ENCODE data around the gene STOML3. TPM values are rescaled to one million over a fixed set of nuclear protein-coding genes. Genes with fewer than 3 reads are reported as not detected.

Gene STOML3, protein sequence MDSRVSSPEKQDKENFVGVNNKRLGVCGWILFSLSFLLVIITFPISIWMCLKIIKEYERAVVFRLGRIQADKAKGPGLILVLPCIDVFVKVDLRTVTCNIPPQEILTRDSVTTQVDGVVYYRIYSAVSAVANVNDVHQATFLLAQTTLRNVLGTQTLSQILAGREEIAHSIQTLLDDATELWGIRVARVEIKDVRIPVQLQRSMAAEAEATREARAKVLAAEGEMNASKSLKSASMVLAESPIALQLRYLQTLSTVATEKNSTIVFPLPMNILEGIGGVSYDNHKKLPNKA
- total RNA-seq: not detected
- total RNA-seq (2013): not detected

GRCh38 chr13:38990693-38991092 is at the start of gene STOML3:
Gene STOML3, minus strand, starts transcription at chr13:38990831. Its CDS starts 110 bp downstream, at chr13:38990721.
- ATAC-seq (no peak), DNase-seq (no peak)
- no peak within 1 kb of the TSS for H3K4me3 Mint-ChIP-seq
- no peaks in the 10 kb centered on the region for H3K4me1 ChIP-seq (ENCODE audit: control insufficient read depth, insufficient read depth, low read length)
- H3K4me1 Mint-ChIP-seq: no peaks in the 10 kb centered on the region
- H3K27ac Mint-ChIP-seq: no peak within 1 kb of the TSS
- no peaks in the 10 kb centered on the region for H3K36me3 Mint-ChIP-seq
- H3K9me3 ChIP-seq (ENCODE audit: control insufficient read depth, insufficient read depth, low read length): no peaks in the 10 kb centered on the region
- intact Hi-C loops (cut with micrococcal nuclease): no loop called here
- H3K27me3 ChIP-seq (ENCODE audit: control insufficient read depth, insufficient read depth, low read length): no peaks in the 10 kb centered on the region
- H3K9me3 Mint-ChIP-seq: no peaks in the 10 kb centered on the region
- no peak for TF ChIP-seq CTCF (IDR thresholded peaks at IDR 0.05)
- no peak within 1 kb of the TSS for H3K4me3 ChIP-seq (ENCODE audit: low read length)
- no peaks in the 10 kb centered on the region for H3K36me3 ChIP-seq (ENCODE audit: control insufficient read depth, insufficient read depth, low read length)
- no peak within 1 kb of the TSS for H3K27ac ChIP-seq (ENCODE audit: low read length)
- peaks cover 0 to 3% of the 10 kb centered on the region in 2 donors for H3K27me3 Mint-ChIP-seq (ENCODE audit: low read depth in 2 of 2)

- Mint-ChIP-seq H3K4me3 (peak overlapping the region; percentile 45), H3K27ac (peak overlapping the region in 1 of 2 donors; percentile 51), H3K9me3 (no peaks in the 10 kb centered on the region), H3K27me3 (ENCODE audit: low read depth in 2 of 2) (no peaks in the 10 kb centered on the region), H3K36me3 (peaks cover 7% of the 10 kb centered on the region), H3K4me1 (peaks cover 44 to 57% of the 10 kb centered on the region in 2 donors)
- 100% methylated on average over 1 of the region's 1 CpG for WGBS (ENCODE audit: insufficient coverage)
- Histone ChIP-seq H3K27me3 (ENCODE audit: control insufficient read depth, insufficient read depth, low read length) (no peaks in the 10 kb centered on the region), H3K9me3 (ENCODE audit: control insufficient read depth, insufficient read depth, low read length) (no peaks in the 10 kb centered on the region), H3K27ac (ENCODE audit: low read length) (no peak overlapping the region), H3K4me1 (ENCODE audit: control insufficient read depth, insufficient read depth, low read length) (peaks cover 1% of the 10 kb centered on the region), H3K4me3 (ENCODE audit: low read length) (no peak overlapping the region), H3K36me3 (ENCODE audit: control insufficient read depth, insufficient read depth, low read length) (peaks cover 17% of the 10 kb centered on the region)
- ATAC-seq (no peak), DNase-seq (no peak)
- intact Hi-C loops (cut with micrococcal nuclease): no loop called here
- no peak for TF ChIP-seq CTCF (IDR thresholded peaks at IDR 0.05)
These were observed 49.6 kb upstream of the STOML3 start for GRCh38 chr13:39040206-39040605.

GRCh38 chr13:39039041-39039440 is 48.4 kb upstream of the STOML3 start:
- intact Hi-C loops (cut with micrococcal nuclease): loop anchor here (5.0 to 10.0 kb wide), 3 partner anchors 616 to 1628 kb away; partner anchors contain the start of genes COG6, FOXO1 and UFM1
- WGBS (ENCODE audit: insufficient coverage): 3% methylated on average over 6 of the region's 7 CpGs
- Mint-ChIP-seq H3K27ac (peak overlapping the region; percentile 96), H3K4me3 (peak overlapping the region; percentile 93), H3K9me3 (no peaks in the 10 kb centered on the region), H3K4me1 (peaks cover 56 to 68% of the 10 kb centered on the region in 2 donors), H3K36me3 (peaks cover 7% of the 10 kb centered on the region), H3K27me3 (ENCODE audit: low read depth in 2 of 2) (no peaks in the 10 kb centered on the region)
- peak overlapping the region; percentile 92 for H3K27ac ChIP-seq (ENCODE audit: low read length)
- DNase-seq: no peak
- H3K27me3 ChIP-seq (ENCODE audit: control insufficient read depth, insufficient read depth, low read length): no peaks in the 10 kb centered on the region
- no peak for TF ChIP-seq CTCF (IDR thresholded peaks at IDR 0.05)
- ATAC-seq: no peak
- peak overlapping the region; percentile 60 for H3K4me3 ChIP-seq (ENCODE audit: low read length)
- H3K4me1 ChIP-seq (ENCODE audit: control insufficient read depth, insufficient read depth, low read length): peaks cover 4% of the 10 kb centered on the region
- peaks cover 7% of the 10 kb centered on the region for H3K36me3 ChIP-seq (ENCODE audit: control insufficient read depth, insufficient read depth, low read length)
- no peaks in the 10 kb centered on the region for H3K9me3 ChIP-seq (ENCODE audit: control insufficient read depth, insufficient read depth, low read length)
